Tibial nerve (tissue), 4 donors: ENCODE results near the gene MYO5C. TPM values are rescaled to one million over a fixed set of nuclear protein-coding genes. Genes with fewer than 3 reads are reported as not detected.

ENCODE experiments used
- DNase-seq, 2 donors: peaks; one replicate each; pipeline ENCODE4 v3.0.0-alpha.2; 2019; ENCODE audit warnings: low spot score in 2 of 2
- H3K27ac ChIP-seq, 4 donors: fragments of 200-600 bp; sonication (generic) in 3 of 4; one replicate each; pipeline ENCODE4 v1.5.1; 2017 to 2019; ENCODE audit warnings: mild to moderate bottlenecking in 1 of 4
- H3K27me3 ChIP-seq, 2 donors: fragments of 200-600 bp; sonication (generic) in 1 of 2; one replicate each; pipeline versions ENCODE4 v1.5.1 to v1.6.0; 2017 to 2019
- H3K36me3 ChIP-seq, 3 donors: fragments of 200-600 bp; sonication (generic); one replicate each; pipeline ENCODE4 v1.5.1; 2018 to 2019
- H3K4me1 ChIP-seq, 4 donors: fragments of 200-600 bp; sonication (generic) in 3 of 4; one replicate each; pipeline ENCODE4 v1.5.1; 2017 to 2019
- H3K4me3 ChIP-seq, 4 donors: fragments of 200-600 bp; sonication (generic) in 3 of 4; one replicate each; pipeline ENCODE4 v1.5.1; 2017 to 2019; ENCODE audit warnings: mild to moderate bottlenecking in 1 of 4, moderate library complexity in 1 of 4
- H3K9me3 ChIP-seq, 4 donors: fragments of 200-600 bp; sonication (generic) in 3 of 4; one replicate each; pipeline ENCODE4 v1.5.1; 2017 to 2019
- EP300 ChIP-seq, 2 donors: sonication (generic); formaldehyde crosslinking; IDR thresholded peaks; one replicate each; pipeline ENCODE4 v1.6.1; 2017; ENCODE audit warnings: antibody characterized with exemption in 2 of 2, mild to moderate bottlenecking in 1 of 2
- POLR2A ChIP-seq, 2 donors: fragments of 450-650 bp; IDR thresholded peaks; one replicate each; pipeline ENCODE4 v1.6.1; 2017; ENCODE audit warnings: antibody characterized with exemption in 2 of 2, mild to moderate bottlenecking in 2 of 2, moderate library complexity in 2 of 2
- WGBS, 2 donors: methylation state at CpG; one replicate each; pipeline ENCODE4 v1.1.5; 2018; 5-methylcytosine and 5-hydroxymethylcytosine counted together
- total RNA-seq, 4 donors: library from RNA; depleted of rRNA; stranded (reverse); fragments of >200 nt; gene quantifications; one replicate each; pipeline ENCODE4 v1.1.0, GENCODE V29; 2016
- TF ChIP-seq, protein P1 (sequence below), 5 experiments: fragments of 200-600 bp in 3 of 5; fragments of 450-650 bp in 2 of 5; sonication (generic) in 3 of 5; IDR thresholded peaks; one replicate each; pipeline ENCODE4 v1.5.1; 2016 to 2019; ENCODE audit warnings: antibody characterized with exemption in 5 of 5, mild to moderate bottlenecking in 3 of 5, moderate library complexity in 2 of 5

Gene MYO5C
- total RNA-seq, 4 donors from 2014 or later, result 9.8 to 39.3 (median 12.6) TPM

DNA sequence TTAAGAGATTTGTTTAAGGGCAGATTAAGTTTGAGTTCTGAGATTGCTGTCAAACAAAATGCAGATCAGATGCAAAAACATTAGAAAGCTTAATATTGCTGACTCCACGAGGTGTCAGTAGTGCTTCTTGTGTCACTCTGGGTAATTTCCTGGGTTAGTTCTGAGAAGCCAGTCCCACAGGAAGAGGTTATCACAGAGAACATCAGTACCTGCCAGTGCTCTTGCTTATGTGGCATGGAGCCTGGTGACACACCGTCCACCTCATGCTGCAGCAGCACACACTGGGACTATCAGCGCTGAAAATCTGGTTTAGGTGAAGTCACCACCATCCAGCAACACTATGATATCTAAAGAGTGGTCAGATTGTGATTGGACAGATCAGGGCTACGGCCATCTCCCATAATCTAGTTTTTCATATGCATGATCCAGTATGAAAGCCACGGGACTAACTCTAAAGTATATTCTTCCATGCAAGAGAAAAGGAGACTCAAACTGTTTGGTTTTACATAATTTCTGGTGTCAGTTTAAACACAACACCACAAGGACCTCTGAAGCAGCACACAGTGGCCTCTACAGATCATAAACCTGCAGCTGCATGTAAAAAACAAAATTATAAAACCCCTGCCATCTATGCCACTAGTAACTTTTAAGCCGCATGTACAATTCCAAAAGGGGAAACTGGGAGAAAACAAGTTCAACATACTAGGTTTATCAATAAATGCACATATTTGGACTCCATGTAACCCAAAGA lies 36.1 kb upstream of the MYO5C start:
- 58 to 59% methylated on average over 6 of the region's 6 CpGs for WGBS, 2 donors
- no peak for DNase-seq
- Histone ChIP-seq H3K36me3 (peaks cover 0 to 44% (median 0%) of the 10 kb centered on the region in 3 donors), H3K4me3 (no peak overlapping the region), H3K27me3 (no peaks in the 10 kb centered on the region), H3K4me1 (no peaks in the 10 kb centered on the region), H3K27ac (no peak overlapping the region), H3K9me3 (no peaks in the 10 kb centered on the region)
- no peak for TF ChIP-seq EP300 (IDR thresholded peaks at IDR 0.05)
- TF ChIP-seq, protein P1, sequence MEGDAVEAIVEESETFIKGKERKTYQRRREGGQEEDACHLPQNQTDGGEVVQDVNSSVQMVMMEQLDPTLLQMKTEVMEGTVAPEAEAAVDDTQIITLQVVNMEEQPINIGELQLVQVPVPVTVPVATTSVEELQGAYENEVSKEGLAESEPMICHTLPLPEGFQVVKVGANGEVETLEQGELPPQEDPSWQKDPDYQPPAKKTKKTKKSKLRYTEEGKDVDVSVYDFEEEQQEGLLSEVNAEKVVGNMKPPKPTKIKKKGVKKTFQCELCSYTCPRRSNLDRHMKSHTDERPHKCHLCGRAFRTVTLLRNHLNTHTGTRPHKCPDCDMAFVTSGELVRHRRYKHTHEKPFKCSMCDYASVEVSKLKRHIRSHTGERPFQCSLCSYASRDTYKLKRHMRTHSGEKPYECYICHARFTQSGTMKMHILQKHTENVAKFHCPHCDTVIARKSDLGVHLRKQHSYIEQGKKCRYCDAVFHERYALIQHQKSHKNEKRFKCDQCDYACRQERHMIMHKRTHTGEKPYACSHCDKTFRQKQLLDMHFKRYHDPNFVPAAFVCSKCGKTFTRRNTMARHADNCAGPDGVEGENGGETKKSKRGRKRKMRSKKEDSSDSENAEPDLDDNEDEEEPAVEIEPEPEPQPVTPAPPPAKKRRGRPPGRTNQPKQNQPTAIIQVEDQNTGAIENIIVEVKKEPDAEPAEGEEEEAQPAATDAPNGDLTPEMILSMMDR (IDR thresholded peaks at IDR 0.05), result peak in 3 of 5 experiments; percentile 18 to 26 (median 23)
- no peak for TF ChIP-seq POLR2A (IDR thresholded peaks at IDR 0.05)

GRCh38 chr15:52329987-52330386 lies 34.4 kb upstream of the MYO5C start:
- H3K27me3 ChIP-seq, result no peaks in the 10 kb centered on the region
- no peak for TF ChIP-seq EP300 (IDR thresholded peaks at IDR 0.05)
- TF ChIP-seq POLR2A (IDR thresholded peaks at IDR 0.05), result no peak
- TF ChIP-seq, protein P1 (IDR thresholded peaks at IDR 0.05), result no peak
- H3K9me3 ChIP-seq, result no peaks in the 10 kb centered on the region
- 79 to 84% methylated on average over 1 of the region's 1 CpG for WGBS, 2 donors
- no peaks in the 10 kb centered on the region for H3K4me1 ChIP-seq
- H3K36me3 ChIP-seq, result peaks cover 0 to 49% (median 0%) of the 10 kb centered on the region in 3 donors
- no peak overlapping the region for H3K4me3 ChIP-seq
- no peak overlapping the region for H3K27ac ChIP-seq
- no peak for DNase-seq

DNA sequence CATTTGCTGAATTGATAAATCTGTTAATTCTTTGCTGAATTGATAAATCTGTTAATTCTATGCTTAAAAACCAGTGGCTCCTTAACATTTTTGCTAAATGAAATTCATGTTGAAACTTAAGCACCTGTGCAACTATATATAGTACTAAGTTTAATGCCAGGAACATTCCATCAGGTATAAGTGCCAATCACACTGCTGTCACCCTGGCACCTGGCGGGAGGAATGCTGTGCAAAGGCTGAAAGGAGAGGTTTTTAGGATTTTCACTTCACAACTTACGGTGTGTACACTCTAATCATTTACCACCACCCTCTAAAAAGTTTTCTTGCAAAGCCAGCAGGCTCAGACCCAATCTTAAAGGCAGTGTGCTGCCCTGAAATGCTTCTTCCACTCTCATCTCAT lies 33.5 kb upstream of the MYO5C start:
- no peak for DNase-seq
- no peak overlapping the region for H3K27ac ChIP-seq
- 94 to 95% methylated on average over 2 of the region's 2 CpGs for WGBS, 2 donors
- no peaks in the 10 kb centered on the region for H3K4me1 ChIP-seq
- no peaks in the 10 kb centered on the region for H3K9me3 ChIP-seq
- no peak overlapping the region for H3K4me3 ChIP-seq
- no peaks in the 10 kb centered on the region for H3K27me3 ChIP-seq
- TF ChIP-seq EP300 (IDR thresholded peaks at IDR 0.05), result no peak
- TF ChIP-seq, protein P1 (IDR thresholded peaks at IDR 0.05), result no peak
- TF ChIP-seq POLR2A (IDR thresholded peaks at IDR 0.05), result no peak
- peaks cover 0 to 49% (median 0%) of the 10 kb centered on the region in 3 donors for H3K36me3 ChIP-seq

DNA sequence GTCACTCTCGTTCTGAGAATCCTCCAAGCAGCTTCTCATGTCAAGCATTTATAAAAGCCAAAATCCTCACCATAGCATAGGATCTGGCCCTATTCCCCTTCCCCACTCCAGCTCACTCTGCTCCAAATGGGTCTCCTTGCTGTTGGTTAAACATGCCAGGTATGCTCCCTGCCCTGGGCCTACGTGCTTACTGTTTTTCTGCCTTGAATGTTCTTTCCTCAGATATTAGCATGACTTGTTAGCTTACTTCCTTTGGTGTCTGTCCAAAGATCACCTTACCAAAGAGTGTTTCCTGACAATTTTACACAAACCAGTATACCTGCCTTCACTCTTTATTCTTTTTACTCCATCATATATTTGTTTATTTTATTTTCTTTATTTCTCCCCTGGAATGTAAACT lies 33.1 kb upstream of the MYO5C start:
- no peaks in the 10 kb centered on the region for H3K4me1 ChIP-seq
- H3K27ac ChIP-seq, result no peak overlapping the region
- WGBS, 2 donors, result 74 to 77% methylated on average over 2 of the region's 2 CpGs

GRCh38 chr15:52326756-52327155 lies 31.2 kb upstream of the MYO5C start:
- Histone ChIP-seq H3K4me3 (no peak overlapping the region), H3K4me1 (no peaks in the 10 kb centered on the region), H3K27ac (no peak overlapping the region), H3K9me3 (no peaks in the 10 kb centered on the region), H3K36me3 (peaks cover 0 to 65% (median 4%) of the 10 kb centered on the region in 3 donors), H3K27me3 (no peaks in the 10 kb centered on the region)
- WGBS, 2 donors, result 86 to 92% methylated on average over 2 of the region's 2 CpGs
- TF ChIP-seq, protein P1 (IDR thresholded peaks at IDR 0.05), result no peak
- TF ChIP-seq POLR2A (IDR thresholded peaks at IDR 0.05), result no peak
- TF ChIP-seq EP300 (IDR thresholded peaks at IDR 0.05), result no peak
- DNase-seq, result no peak

More for the DNA sequence above, 33.1 kb upstream of the MYO5C start:
- TF ChIP-seq EP300 (IDR thresholded peaks at IDR 0.05) (no peak), POLR2A (IDR thresholded peaks at IDR 0.05) (no peak)
- TF ChIP-seq, protein P1 (IDR thresholded peaks at IDR 0.05), result no peak
- no peak for DNase-seq
- H3K36me3 ChIP-seq, result peaks cover 0 to 49% (median 0%) of the 10 kb centered on the region in 3 donors
- H3K27me3 ChIP-seq, result no peaks in the 10 kb centered on the region
- no peak overlapping the region for H3K4me3 ChIP-seq
- H3K9me3 ChIP-seq, result no peaks in the 10 kb centered on the region
